GM18858 (cell line): ENCODE data around the gene HSP90AB1.
"Not testable (repeated sequence)": the region's sequence is repeated elsewhere in the genome, so short reads cannot be mapped to it uniquely, and the experiment has no call there.

Experiments used
- ATAC-seq: cut with Tn5 transposase; IDR thresholded peaks from one replicate; pipeline ENCODE4 v1.9.1; 2021; ENCODE audit not compliant: unreplicated experiment

HSP90AB1 gene

DNA sequence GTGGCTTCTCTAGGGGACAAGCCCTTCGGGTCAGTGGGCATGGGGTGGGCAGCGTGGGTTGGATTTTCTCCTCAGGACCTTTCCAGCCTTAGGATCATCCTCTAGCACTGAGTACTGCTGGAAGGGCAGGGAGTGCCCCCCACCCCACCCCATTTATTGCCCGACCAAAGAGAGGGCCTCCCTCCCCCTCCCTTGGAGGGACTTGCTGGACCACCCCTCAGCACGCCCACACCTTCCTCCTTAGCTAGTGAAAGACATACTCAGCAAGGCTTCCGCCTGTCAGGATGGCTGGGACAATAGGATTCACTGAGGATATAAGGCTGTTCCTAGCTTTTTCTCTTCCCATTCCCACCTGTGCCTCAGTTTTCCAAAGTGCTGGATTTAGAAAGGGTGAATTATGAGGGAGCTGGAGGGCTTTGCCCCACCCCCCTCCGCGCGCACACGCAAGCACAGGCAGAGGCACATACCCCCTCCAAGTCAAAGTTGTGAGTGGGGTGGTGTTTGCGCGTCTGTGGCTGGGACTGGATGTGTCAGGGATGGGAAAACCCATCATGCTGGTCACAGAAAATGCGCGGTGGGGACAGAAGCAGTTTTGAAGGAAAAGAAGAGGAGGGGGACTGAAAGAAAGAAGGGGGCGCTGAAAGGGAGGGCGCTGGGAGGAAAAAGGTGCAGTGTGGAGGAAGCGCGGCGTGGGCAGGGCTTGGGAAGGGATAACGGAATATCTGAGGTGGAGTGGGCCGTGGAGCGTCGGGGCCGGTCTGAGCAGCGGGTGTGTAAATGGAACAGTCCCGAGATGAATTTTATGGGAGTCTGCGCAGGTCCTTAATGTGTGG, 24.2 kb upstream of the HSP90AB1 start:
- ATAC-seq: no peak

GRCh38 chr6:44223319-44224028, 23.4 kb upstream of the HSP90AB1 start, which contains the start of gene SLC29A1:
TSS of gene SLC29A1 (plus strand) at chr6:44223595. CDS start at chr6:44227314, 3,719 bp downstream.
- no peak for ATAC-seq

GRCh38 chr6:44224029-44224964, 22.6 kb upstream of the HSP90AB1 start:
- no peak for ATAC-seq

DNA sequence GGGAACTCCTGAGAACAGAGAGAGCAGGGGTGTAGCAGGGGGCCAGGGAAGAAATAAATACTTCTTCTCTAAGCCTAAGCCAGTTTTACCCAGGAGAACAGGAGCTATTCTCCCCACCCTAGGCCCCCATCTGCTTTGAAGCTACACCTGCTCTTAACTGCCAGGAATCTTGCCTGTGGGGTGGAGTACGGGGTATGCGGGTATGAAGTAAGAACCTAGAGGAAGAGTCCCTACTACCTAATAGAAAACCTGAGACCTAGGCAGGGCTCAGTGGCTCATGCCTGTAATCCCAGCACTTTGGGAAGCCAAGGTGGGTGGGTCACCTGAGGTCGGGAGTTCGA, 22.0 kb upstream of the HSP90AB1 start:
- ATAC-seq: no peak

GRCh38 chr6:44225579-44226325, 21.1 kb upstream of the HSP90AB1 start:
- no peak for ATAC-seq

GRCh38 chr6:44226368-44227147, 20.3 kb upstream of the HSP90AB1 start:
- no peak for ATAC-seq

DNA sequence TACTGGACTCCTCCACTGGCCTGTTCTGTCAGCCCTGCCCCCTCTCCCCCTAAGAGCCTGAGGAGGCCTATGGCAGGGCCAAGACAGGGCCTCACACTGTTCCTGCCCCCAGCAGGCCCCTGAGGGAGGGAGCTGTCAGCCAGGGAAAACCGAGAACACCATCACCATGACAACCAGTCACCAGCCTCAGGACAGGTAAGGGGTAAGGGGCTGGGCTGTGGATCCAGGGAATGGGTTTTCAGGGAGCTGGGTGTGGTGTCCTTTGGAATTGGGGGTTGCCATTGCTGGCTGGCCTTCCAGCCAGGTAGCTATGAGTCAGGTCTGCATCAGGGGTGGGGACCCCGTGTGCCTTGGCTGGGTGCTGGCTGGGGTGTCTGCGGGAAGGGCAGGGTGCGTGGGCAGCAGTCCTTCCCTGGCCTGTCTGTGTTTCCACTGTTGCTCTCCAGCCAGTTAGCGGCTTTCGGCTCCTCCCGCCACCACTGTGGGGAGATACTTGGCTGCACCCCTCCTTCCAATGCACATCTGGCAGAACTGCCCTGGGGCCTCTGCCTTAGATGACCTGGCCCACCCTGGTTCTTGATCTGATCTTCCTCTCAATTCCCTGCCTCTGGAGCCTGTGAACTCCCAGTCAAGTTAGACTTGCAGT, 19.6 kb upstream of the HSP90AB1 start:
- no peak for ATAC-seq

GRCh38 chr6:44228031-44228430, 18.9 kb upstream of the HSP90AB1 start:
- no peak for ATAC-seq

DNA sequence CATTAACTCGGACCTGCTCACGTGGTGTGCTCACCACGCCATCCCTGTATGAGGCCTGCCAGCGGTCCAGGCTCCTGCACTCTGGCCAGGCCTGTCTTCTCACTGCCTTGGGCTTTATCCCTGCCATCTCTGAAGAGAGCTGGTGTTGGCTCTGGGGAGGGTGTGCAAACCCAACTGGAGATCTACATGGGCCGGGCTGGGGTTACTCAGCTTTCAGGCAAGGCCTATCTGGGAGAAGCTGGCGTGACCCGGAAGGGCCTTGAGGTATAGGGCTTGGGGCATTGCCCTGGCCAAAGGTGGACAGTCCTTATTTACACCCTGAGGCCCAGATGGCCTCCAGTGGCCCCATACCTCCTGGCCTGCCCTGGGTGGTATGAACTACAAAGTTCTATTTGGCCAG, 18.5 kb upstream of the HSP90AB1 start:
- no peak for ATAC-seq

- ATAC-seq: no peak
These were observed 18.1 kb upstream of the HSP90AB1 start for GRCh38 chr6:44228836-44229235.

- ATAC-seq: no peak
These were observed 17.4 kb upstream of the HSP90AB1 start for GRCh38 chr6:44229376-44230033.

- ATAC-seq: no peak
These were observed 16.7 kb upstream of the HSP90AB1 start for GRCh38 chr6:44230034-44230675.

DNA sequence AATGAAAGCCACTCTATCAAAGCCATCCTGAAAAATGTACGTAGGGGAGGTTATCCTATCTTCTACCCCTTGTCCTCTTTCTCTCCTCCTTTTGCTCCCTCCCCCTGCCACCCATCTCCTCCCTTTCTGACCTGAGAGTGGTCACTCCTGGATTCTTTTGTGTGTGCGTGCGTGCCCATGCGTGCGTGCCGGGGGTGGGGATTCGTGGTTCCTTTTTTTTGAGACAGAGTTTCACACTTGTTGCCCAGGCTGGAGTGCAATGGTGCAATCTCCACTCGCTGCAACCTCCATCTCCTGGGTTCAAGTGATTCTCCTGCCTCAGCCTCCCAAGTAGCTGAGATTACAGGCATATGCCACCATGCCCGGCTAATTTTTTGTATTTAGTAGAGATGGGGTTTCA, 15.5 kb upstream of the HSP90AB1 start:
- ATAC-seq: not testable (repeated sequence)

GRCh38 chr6:44232676-44233566, 14.0 kb upstream of the HSP90AB1 start:
- ATAC-seq: no peak

DNA sequence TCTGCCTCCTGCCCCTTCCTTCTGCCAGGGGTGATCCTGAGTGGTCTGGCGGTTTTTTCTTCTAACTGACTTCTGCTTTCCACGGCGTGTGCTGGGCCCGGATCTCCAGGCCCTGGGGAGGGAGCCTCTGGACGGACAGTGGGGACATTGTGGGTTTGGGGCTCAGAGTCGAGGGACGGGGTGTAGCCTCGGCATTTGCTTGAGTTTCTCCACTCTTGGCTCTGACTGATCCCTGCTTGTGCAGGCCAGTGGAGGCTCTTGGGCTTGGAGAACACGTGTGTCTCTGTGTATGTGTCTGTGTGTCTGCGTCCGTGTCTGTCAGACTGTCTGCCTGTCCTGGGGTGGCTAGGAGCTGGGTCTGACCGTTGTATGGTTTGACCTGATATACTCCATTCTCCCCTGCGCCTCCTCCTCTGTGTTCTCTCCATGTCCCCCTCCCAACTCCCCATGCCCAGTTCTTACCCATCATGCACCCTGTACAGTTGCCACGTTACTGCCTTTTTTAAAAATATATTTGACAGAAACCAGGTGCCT, 13.3 kb upstream of the HSP90AB1 start:
- ATAC-seq: no peak

GRCh38 chr6:44234101-44235025, 12.5 kb upstream of the HSP90AB1 start:
- ATAC-seq: no peak
